K562 (cell line): ENCODE measurements around the gene SLC5A11. TPM values are rescaled to one million over a fixed set of nuclear protein-coding genes. Genes with fewer than 3 reads are reported as not detected.

ENCODE experiments used
- ATF7 ChIP-seq: fragments of 450-650 bp; IDR thresholded peaks from 2 replicates; pipeline ENCODE4 v1.7.1; 2014; ENCODE audit warnings: mild to moderate bottlenecking, moderate library complexity
- GATA2 ChIP-seq: sonication (generic); formaldehyde crosslinking; IDR thresholded peaks from 2 replicates; pipeline ENCODE4 v1.4.0; 2020; ENCODE audit warnings: mild to moderate bottlenecking, missing genetic modification reagents
- KLF16 ChIP-seq: IDR thresholded peaks from 2 replicates; pipeline ENCODE4 v1.6.1; 2016; ENCODE audit warnings: antibody characterized with exemption
- MBD2 ChIP-seq: sonication (generic); IDR thresholded peaks from 2 replicates; pipeline ENCODE4 v1.6.1; 2016; ENCODE audit warnings: low read depth, borderline replicate concordance
- MTA1 ChIP-seq: fragments of 450-650 bp; IDR thresholded peaks from 2 replicates; pipeline ENCODE4 v1.6.1; 2017; ENCODE audit warnings: borderline replicate concordance
- MTA3 ChIP-seq: fragments of 450-650 bp; formaldehyde crosslinking; IDR thresholded peaks from 2 replicates; pipeline ENCODE4 v1.6.1; 2017; ENCODE audit warnings: mild to moderate bottlenecking, borderline replicate concordance
- NR2F6 ChIP-seq: fragments of 450-650 bp; formaldehyde crosslinking; IDR thresholded peaks from 2 replicates; pipeline ENCODE4 v1.4.0; 2020; ENCODE audit warnings: mild to moderate bottlenecking
- NRF1 ChIP-seq, 2 experiments: fragments of 450-650 bp; IDR thresholded peaks in 1 of 2; conservative IDR thresholded peaks in 1 of 2; 2 replicates each; pipeline ENCODE4 v1.6.1; 2014; ENCODE audit warnings: mild to moderate bottlenecking in 2 of 2
- PTBP1 ChIP-seq: fragments of 200-400 bp; formaldehyde crosslinking; IDR thresholded peaks from 2 replicates; pipeline ENCODE4 v1.6.1; 2017; ENCODE audit warnings: low read depth, low read length
- SMAD4 ChIP-seq: fragments of 250-450 bp; sonication (Bioruptor Pico); conservative IDR thresholded peaks from 2 replicates; pipeline ENCODE4 v1.8.0; 2021; ENCODE audit warnings: inconsistent platforms, mild to moderate bottlenecking, moderate library complexity
- ZFP1 ChIP-seq: fragments of 450-650 bp; formaldehyde crosslinking; IDR thresholded peaks from 2 replicates; pipeline ENCODE4 v1.4.0; 2020; ENCODE audit warnings: mild to moderate bottlenecking, mixed read lengths
- ZNF764 ChIP-seq: fragments of 250-450 bp; sonication (Bioruptor Pico); IDR thresholded peaks from 2 replicates; pipeline ENCODE4 v1.4.0; 2020; ENCODE audit warnings: low read depth, mild to moderate bottlenecking, moderate library complexity
- ZNF77 ChIP-seq: fragments of 250-450 bp; sonication (Bioruptor Pico); IDR thresholded peaks from 2 replicates; pipeline ENCODE4 v1.5.0; 2020
- polyA plus RNA-seq, 8 experiments: library from polyadenylated mRNA; depleted of rRNA in 4 of 8; stranded (reverse) in 5 of 8; unstranded in 3 of 8; fragments of >200 nt; fragmentation: Nextera tagmentation in 2 of 8; fragmentation: Illumina TruSeq in 1 of 8; extraction: Ambion mirVana in 2 of 8; extraction: Trizol in 1 of 8; gene quantifications; 2 replicates each; pipeline versions ENCODE4 v1.2.1 to v1.2.3, GENCODE V29; 2011 to 2014; ENCODE audit warnings: inconsistent platforms in 1 of 8, missing spikeins in 1 of 8
- total RNA-seq, 7 experiments: library from RNA; depleted of rRNA in 6 of 7; stranded (reverse); fragments of >200 nt in 6 of 7; fragmentation: Illumina TruSeq in 2 of 7; extraction: Trizol in 2 of 7; gene quantifications; 2 replicates each; pipeline versions ENCODE4 v1.2.1 to v1.2.3, GENCODE V29; 2011 to 2021; ENCODE audit warnings: low replicate concordance in 1 of 7
- TF ChIP-seq, protein P1 (sequence below): sonication (generic); formaldehyde crosslinking; IDR thresholded peaks from 2 replicates; pipeline ENCODE4 v1.8.0; 2022; ENCODE audit warnings: missing genetic modification reagents, mild to moderate bottlenecking, borderline replicate concordance
- TF ChIP-seq, protein P2 (sequence below): fragments of 450-650 bp; IDR thresholded peaks from 2 replicates; pipeline ENCODE4 v1.6.1; 2016; ENCODE audit warnings: mild to moderate bottlenecking
- TF ChIP-seq, protein P3 (sequence below): fragments of 250-450 bp; sonication (Bioruptor Pico); IDR thresholded peaks from 2 replicates; pipeline ENCODE4 v1.8.0; 2022; ENCODE audit warnings: inconsistent platforms
- TF ChIP-seq, protein P4 (sequence below): sonication (generic); formaldehyde crosslinking; IDR thresholded peaks from 2 replicates; pipeline ENCODE4 v1.8.0; 2023; ENCODE audit warnings: mild to moderate bottlenecking, missing genetic modification reagents

The SLC5A11 gene
- total and polyA plus RNA-seq, 9 of the 15 experiments (the other 6 are each of a cell fraction or from before 2014, with no cell fraction given): 0.04 to 0.25 (median 0.11) TPM; not detected in 3

DNA sequence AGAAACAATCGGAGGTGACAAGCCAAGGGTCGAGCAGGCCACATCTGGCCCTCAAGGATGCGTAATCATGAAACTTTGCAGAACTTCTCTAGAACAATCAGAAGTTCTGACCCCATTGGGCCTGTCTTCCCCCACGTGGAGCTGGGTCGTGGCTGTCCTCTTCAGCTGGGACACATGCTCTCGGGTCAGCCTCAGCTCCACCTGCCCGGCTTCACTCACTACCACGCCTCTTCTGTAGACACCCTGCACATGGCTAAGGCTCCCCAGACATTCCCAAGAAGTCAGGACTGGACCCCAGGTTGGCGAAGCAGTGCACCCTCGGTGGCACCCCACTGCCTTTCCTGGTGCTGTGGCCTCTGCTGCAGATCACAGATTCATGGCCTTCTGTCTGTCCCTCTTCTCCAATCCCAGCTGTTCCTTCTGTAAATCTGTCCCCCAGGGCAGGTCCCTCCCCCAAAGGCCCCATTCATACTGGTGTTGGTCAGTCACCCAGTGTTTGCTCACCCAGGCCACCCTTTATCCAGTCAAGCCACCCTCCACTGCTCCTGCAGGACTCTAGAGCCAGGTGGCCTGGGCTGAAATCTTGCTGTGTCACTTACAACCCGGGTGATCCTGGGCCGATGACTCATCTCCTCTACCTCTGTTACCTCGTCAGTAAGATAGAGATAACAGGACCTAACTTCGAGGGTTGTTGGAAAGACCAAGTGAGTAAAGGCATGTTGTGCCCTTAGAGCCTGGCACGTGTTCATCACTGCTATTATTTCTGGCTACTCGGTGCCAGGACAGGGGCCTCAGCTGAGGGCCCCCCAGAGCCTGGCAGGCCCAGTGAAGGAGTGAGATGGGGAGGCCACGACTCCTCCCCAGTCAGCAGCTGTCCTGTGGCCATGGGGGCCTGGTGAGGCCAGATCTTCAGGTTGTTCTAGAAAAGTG, 1.4 kb upstream of the SLC5A11 start (continued):
- TF ChIP-seq, protein P1, sequence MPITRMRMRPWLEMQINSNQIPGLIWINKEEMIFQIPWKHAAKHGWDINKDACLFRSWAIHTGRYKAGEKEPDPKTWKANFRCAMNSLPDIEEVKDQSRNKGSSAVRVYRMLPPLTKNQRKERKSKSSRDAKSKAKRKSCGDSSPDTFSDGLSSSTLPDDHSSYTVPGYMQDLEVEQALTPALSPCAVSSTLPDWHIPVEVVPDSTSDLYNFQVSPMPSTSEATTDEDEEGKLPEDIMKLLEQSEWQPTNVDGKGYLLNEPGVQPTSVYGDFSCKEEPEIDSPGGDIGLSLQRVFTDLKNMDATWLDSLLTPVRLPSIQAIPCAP (CRISPR knock-in tag): no peak
- TF ChIP-seq NRF1 (conservative IDR thresholded peaks at IDR 0.05 in 1 of 2, IDR thresholded peaks at IDR 0.05 in 1 of 2) (peak in 1 of 2 experiments; percentile 48; a peak in 2 of 4 replicates), MTA1 (peak; percentile 79), KLF16 (peak; percentile 76), ZNF764 (CRISPR knock-in tag) (no peak), GATA2 (CRISPR knock-in tag) (peak; percentile 59; the same call in 1 of the 2 replicates), MBD2 (no peak), ZFP1 (no peak), SMAD4 (CRISPR knock-in tag) (no peak), MTA3 (peak; percentile 56; the same call in 1 of the 2 replicates), PTBP1 (no peak), ZNF77 (CRISPR knock-in tag) (no peak), NR2F6 (no peak), ATF7 (peak; percentile 83)
- TF ChIP-seq, protein P2, sequence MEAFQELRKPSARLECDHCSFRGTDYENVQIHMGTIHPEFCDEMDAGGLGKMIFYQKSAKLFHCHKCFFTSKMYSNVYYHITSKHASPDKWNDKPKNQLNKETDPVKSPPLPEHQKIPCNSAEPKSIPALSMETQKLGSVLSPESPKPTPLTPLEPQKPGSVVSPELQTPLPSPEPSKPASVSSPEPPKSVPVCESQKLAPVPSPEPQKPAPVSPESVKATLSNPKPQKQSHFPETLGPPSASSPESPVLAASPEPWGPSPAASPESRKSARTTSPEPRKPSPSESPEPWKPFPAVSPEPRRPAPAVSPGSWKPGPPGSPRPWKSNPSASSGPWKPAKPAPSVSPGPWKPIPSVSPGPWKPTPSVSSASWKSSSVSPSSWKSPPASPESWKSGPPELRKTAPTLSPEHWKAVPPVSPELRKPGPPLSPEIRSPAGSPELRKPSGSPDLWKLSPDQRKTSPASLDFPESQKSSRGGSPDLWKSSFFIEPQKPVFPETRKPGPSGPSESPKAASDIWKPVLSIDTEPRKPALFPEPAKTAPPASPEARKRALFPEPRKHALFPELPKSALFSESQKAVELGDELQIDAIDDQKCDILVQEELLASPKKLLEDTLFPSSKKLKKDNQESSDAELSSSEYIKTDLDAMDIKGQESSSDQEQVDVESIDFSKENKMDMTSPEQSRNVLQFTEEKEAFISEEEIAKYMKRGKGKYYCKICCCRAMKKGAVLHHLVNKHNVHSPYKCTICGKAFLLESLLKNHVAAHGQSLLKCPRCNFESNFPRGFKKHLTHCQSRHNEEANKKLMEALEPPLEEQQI: no peak
- TF ChIP-seq, protein P3, sequence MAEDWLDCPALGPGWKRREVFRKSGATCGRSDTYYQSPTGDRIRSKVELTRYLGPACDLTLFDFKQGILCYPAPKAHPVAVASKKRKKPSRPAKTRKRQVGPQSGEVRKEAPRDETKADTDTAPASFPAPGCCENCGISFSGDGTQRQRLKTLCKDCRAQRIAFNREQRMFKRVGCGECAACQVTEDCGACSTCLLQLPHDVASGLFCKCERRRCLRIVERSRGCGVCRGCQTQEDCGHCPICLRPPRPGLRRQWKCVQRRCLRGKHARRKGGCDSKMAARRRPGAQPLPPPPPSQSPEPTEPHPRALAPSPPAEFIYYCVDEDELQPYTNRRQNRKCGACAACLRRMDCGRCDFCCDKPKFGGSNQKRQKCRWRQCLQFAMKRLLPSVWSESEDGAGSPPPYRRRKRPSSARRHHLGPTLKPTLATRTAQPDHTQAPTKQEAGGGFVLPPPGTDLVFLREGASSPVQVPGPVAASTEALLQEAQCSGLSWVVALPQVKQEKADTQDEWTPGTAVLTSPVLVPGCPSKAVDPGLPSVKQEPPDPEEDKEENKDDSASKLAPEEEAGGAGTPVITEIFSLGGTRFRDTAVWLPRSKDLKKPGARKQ (CRISPR knock-in tag): no peak
- TF ChIP-seq, protein P4, sequence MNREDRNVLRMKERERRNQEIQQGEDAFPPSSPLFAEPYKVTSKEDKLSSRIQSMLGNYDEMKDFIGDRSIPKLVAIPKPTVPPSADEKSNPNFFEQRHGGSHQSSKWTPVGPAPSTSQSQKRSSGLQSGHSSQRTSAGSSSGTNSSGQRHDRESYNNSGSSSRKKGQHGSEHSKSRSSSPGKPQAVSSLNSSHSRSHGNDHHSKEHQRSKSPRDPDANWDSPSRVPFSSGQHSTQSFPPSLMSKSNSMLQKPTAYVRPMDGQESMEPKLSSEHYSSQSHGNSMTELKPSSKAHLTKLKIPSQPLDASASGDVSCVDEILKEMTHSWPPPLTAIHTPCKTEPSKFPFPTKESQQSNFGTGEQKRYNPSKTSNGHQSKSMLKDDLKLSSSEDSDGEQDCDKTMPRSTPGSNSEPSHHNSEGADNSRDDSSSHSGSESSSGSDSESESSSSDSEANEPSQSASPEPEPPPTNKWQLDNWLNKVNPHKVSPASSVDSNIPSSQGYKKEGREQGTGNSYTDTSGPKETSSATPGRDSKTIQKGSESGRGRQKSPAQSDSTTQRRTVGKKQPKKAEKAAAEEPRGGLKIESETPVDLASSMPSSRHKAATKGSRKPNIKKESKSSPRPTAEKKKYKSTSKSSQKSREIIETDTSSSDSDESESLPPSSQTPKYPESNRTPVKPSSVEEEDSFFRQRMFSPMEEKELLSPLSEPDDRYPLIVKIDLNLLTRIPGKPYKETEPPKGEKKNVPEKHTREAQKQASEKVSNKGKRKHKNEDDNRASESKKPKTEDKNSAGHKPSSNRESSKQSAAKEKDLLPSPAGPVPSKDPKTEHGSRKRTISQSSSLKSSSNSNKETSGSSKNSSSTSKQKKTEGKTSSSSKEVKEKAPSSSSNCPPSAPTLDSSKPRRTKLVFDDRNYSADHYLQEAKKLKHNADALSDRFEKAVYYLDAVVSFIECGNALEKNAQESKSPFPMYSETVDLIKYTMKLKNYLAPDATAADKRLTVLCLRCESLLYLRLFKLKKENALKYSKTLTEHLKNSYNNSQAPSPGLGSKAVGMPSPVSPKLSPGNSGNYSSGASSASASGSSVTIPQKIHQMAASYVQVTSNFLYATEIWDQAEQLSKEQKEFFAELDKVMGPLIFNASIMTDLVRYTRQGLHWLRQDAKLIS: 0 out of 2 replicates have a peak, but pooled peaks have one; percentile 34
